Activated CD8-positive, alpha-beta memory T cell treated with anti-CD3 and anti-CD28 coated beads, Interleukin-2, amount 50 U/mL, for 48 hours (primary cell): ENCODE measurements around the gene SPPL2A.
"Not testable (repeated sequence)": the region's sequence is repeated elsewhere in the genome, so short reads cannot be mapped to it uniquely, and the experiment has no call there.

Experiments
- DNase-seq: peaks from one replicate; pipeline ENCODE4 v3.0.0-alpha.2; 2020

Gene SPPL2A

GRCh38 chr15:50765195-50765967, at the start of gene SPPL2A:
TSS of gene SPPL2A (minus strand) at chr15:50765706. CDS start at chr15:50765533, 173 bp downstream.
- DNase-seq = peak; percentile 90

- no peak for DNase-seq
These were observed 49.1 kb upstream of the SPPL2A start for GRCh38 chr15:50814634-50815033.

- DNase-seq = no peak
These were observed 48.4 kb upstream of the SPPL2A start for GRCh38 chr15:50813865-50814264.

- no peak for DNase-seq
These were observed 47.6 kb upstream of the SPPL2A start for GRCh38 chr15:50813089-50813488.

GRCh38 chr15:50812181-50812506, 46.6 kb upstream of the SPPL2A start:
- DNase-seq = not testable (repeated sequence)

- not testable (repeated sequence) for DNase-seq
These were observed 46.1 kb upstream of the SPPL2A start for GRCh38 chr15:50811461-50812180.

GRCh38 chr15:50810128-50810527, 44.6 kb upstream of the SPPL2A start:
- DNase-seq = no peak

- DNase-seq = no peak
These were observed 43.2 kb upstream of the SPPL2A start for GRCh38 chr15:50808728-50809127.

GRCh38 chr15:50803479-50804180, 38.1 kb upstream of the SPPL2A start:
- DNase-seq = no peak

GRCh38 chr15:50800715-50801114, 35.2 kb upstream of the SPPL2A start:
- no peak for DNase-seq

- DNase-seq = no peak
These were observed 33.2 kb upstream of the SPPL2A start for GRCh38 chr15:50798684-50799083.

- no peak for DNase-seq
These were observed 32.4 kb upstream of the SPPL2A start for GRCh38 chr15:50797926-50798325.

GRCh38 chr15:50791486-50791885, 26.0 kb upstream of the SPPL2A start:
- peak; percentile 22 for DNase-seq

GRCh38 chr15:50790778-50791453, 25.4 kb upstream of the SPPL2A start:
- DNase-seq = peak; percentile 17

- no peak for DNase-seq
These were observed 21.4 kb upstream of the SPPL2A start for GRCh38 chr15:50786871-50787270.

- no peak for DNase-seq
These were observed 20.9 kb upstream of the SPPL2A start for GRCh38 chr15:50786438-50786837.

- no peak for DNase-seq
These were observed 18.4 kb upstream of the SPPL2A start for GRCh38 chr15:50783895-50784294.

- DNase-seq = no peak
These were observed 17.9 kb upstream of the SPPL2A start for GRCh38 chr15:50783411-50783810.

- DNase-seq = no peak
These were observed 12.6 kb upstream of the SPPL2A start for GRCh38 chr15:50778086-50778485.

GRCh38 chr15:50777042-50777441, 11.5 kb upstream of the SPPL2A start:
- DNase-seq = no peak

- DNase-seq = no peak
These were observed 8.9 kb upstream of the SPPL2A start for GRCh38 chr15:50774450-50774849.

- no peak for DNase-seq
These were observed 7.9 kb upstream of the SPPL2A start for GRCh38 chr15:50773389-50773788.

- no peak for DNase-seq
These were observed 1.9 kb upstream of the SPPL2A start for GRCh38 chr15:50767332-50767861.
